Measurements from ENCODE around the gene WDR37. TPM values are rescaled to one million over a fixed set of nuclear protein-coding genes. Genes with fewer than 3 reads are reported as not detected.

Gene WDR37
- total RNA-seq, 1 donor from 2014 or later: 13.6 TPM

DNA sequence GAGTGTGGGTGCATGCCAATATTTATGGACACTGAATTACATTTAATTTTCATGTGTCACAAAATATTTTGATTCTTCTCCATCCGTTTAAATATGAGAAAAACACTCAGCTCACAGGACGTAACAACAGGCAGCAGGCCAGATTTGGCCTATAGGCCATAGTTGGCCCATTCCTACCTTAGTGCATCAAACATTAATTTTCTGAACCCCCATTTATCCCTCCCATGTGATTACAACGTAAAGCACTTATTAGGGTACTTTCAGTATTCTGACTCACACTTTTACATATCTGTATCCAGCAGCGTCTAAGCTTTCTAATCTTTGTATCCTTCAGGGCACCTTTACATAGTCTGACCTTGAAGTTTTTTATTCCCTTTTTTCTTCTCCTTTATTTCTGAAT, 11.2 kb upstream of the WDR37 start:
- no peak for TF ChIP-seq CTCF (IDR thresholded peaks at IDR 0.05)
- H3K36me3 Mint-ChIP-seq (ENCODE audit: unreplicated experiment): peaks cover 23% of the 10 kb centered on the region
- no peaks in the 10 kb centered on the region for H3K27me3 Mint-ChIP-seq (ENCODE audit: unreplicated experiment)
- no peak for DNase-seq (ENCODE audit: extremely low spot score, unreplicated experiment)
- no peaks in the 10 kb centered on the region for H3K9me3 Mint-ChIP-seq (ENCODE audit: unreplicated experiment)
- H3K4me3 Mint-ChIP-seq (ENCODE audit: unreplicated experiment): peak overlapping the region; percentile 36
- H3K27ac Mint-ChIP-seq (ENCODE audit: unreplicated experiment): peak overlapping the region; percentile 27
- peaks cover 44% of the 10 kb centered on the region for H3K4me1 Mint-ChIP-seq (ENCODE audit: unreplicated experiment)

- Mint-ChIP-seq H3K9me3 (ENCODE audit: unreplicated experiment) (no peaks in the 10 kb centered on the region), H3K27me3 (ENCODE audit: unreplicated experiment) (no peaks in the 10 kb centered on the region), H3K4me1 (ENCODE audit: unreplicated experiment) (peaks cover 42% of the 10 kb centered on the region), H3K27ac (ENCODE audit: unreplicated experiment) (peak overlapping the region; percentile 27), H3K4me3 (ENCODE audit: unreplicated experiment) (peak overlapping the region; percentile 35), H3K36me3 (ENCODE audit: unreplicated experiment) (peaks cover 19% of the 10 kb centered on the region)
- TF ChIP-seq CTCF (IDR thresholded peaks at IDR 0.05): no peak
- DNase-seq (ENCODE audit: extremely low spot score, unreplicated experiment): no peak
Measured at GRCh38 chr10:1045415-1045814, 10.8 kb upstream of the WDR37 start.

DNA sequence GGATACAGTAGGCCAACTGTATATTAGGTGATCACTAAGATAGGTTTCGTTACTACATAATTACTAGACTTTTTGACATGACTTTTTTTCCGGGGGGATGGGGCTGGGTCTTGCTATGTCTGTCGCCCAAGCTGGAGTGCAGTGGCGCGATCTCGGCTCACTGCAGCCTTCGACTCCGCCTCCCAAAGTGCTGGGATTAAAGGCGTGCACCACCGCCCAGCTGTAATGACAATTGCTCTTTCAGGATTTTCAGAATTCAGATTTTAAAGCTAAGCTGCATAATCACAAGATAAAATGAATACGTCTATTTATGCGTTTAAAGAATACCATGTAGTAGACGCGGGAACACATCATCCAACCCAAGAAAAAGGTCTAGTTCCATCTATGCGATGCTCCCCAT, 8.2 kb upstream of the WDR37 start:
- DNase-seq (ENCODE audit: extremely low spot score, unreplicated experiment): no peak
- no peak for TF ChIP-seq CTCF (IDR thresholded peaks at IDR 0.05)
- H3K27me3 Mint-ChIP-seq (ENCODE audit: unreplicated experiment): no peaks in the 10 kb centered on the region
- H3K4me3 Mint-ChIP-seq (ENCODE audit: unreplicated experiment): peak overlapping the region; percentile 87
- H3K27ac Mint-ChIP-seq (ENCODE audit: unreplicated experiment): peak overlapping the region; percentile 99
- H3K4me1 Mint-ChIP-seq (ENCODE audit: unreplicated experiment): peaks cover 54% of the 10 kb centered on the region
- H3K36me3 Mint-ChIP-seq (ENCODE audit: unreplicated experiment): peaks cover 19% of the 10 kb centered on the region
- no peaks in the 10 kb centered on the region for H3K9me3 Mint-ChIP-seq (ENCODE audit: unreplicated experiment)

DNA sequence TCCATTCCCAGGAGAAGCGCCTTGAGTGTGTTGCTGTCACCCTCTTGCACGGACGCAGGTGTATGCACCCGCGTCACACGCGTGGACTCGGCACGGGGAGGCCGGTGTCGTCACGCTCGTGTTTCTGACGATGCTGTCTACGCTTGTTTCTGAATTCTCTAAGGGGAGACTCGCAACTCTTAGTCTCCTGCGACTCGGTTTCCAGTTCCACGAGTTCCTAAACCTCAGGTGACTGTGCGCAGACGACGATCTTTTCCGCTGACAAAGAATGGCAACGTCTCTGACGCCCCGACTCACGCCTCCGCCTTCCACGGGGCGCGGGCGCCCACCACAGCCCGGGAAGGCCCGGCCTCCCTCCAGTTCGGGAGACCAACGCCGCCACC, 7.8 kb upstream of the WDR37 start:
- TF ChIP-seq CTCF (IDR thresholded peaks at IDR 0.05): no peak
- no peaks in the 10 kb centered on the region for H3K9me3 Mint-ChIP-seq (ENCODE audit: unreplicated experiment)
- peak overlapping the region; percentile 99 for H3K27ac Mint-ChIP-seq (ENCODE audit: unreplicated experiment)
- H3K4me3 Mint-ChIP-seq (ENCODE audit: unreplicated experiment): peak overlapping the region; percentile 87
- H3K36me3 Mint-ChIP-seq (ENCODE audit: unreplicated experiment): peaks cover 15% of the 10 kb centered on the region
- peaks cover 54% of the 10 kb centered on the region for H3K4me1 Mint-ChIP-seq (ENCODE audit: unreplicated experiment)
- DNase-seq (ENCODE audit: extremely low spot score, unreplicated experiment): no peak
- H3K27me3 Mint-ChIP-seq (ENCODE audit: unreplicated experiment): no peaks in the 10 kb centered on the region

DNA sequence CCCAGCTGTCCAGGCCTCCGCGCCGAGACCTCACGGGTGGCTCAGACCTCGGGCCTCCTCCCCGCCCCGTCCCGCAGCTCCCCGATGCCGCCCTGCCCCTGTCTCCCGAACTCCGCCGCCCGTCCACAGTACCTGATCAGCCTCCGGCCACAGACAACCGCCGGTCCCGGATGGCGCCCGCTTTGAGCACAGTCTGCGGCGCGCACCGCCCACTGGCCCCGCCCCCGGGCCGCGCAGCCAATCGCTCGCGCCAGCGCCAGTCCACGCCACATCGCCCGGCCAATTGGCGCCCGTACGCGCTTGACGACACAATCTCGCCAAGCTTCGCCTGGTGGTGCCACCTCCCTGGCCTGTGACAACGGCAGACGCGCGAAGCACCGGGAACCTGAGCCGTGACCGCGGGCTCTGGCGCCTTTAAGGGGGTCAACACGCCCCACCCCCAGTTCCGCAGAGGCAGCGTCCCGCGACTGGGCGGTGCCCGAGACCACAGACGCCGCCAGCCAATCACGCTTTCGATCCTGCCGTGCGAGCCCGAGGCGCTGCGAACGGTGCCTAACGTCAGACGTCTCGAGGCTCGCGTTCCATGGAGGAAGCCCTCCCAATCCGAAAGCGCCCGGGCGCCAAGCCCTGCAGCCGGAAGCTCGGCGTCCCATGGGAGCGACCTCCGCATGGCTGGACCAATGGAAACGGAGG, 7.3 kb upstream of the WDR37 start, which contains the start of gene IDI1:
Gene IDI1, minus strand, starts transcription at position 388 of the 693 bp plus-strand sequence. Its CDS starts 116 bp downstream, at position 272.
- H3K4me1 Mint-ChIP-seq (ENCODE audit: unreplicated experiment): peaks cover 53% of the 10 kb centered on the region

More for the DNA sequence above, 7.3 kb upstream of the WDR37 start, which contains the start of gene IDI1:
- TF ChIP-seq CTCF (IDR thresholded peaks at IDR 0.05): no peak
- Mint-ChIP-seq H3K36me3 (ENCODE audit: unreplicated experiment) (peaks cover 17% of the 10 kb centered on the region), H3K27me3 (ENCODE audit: unreplicated experiment) (no peaks in the 10 kb centered on the region), H3K27ac (ENCODE audit: unreplicated experiment) (peak within 1 kb of the TSS; percentile 99), H3K4me3 (ENCODE audit: unreplicated experiment) (peak within 1 kb of the TSS; percentile 87), H3K9me3 (ENCODE audit: unreplicated experiment) (no peaks in the 10 kb centered on the region)
- DNase-seq (ENCODE audit: extremely low spot score, unreplicated experiment): peak; percentile 100

All from osteocyte (in vitro differentiated cells).